Nephron (organoid): Measurements from ENCODE around the gene EHD4.

Experiments used
- H3K27ac Mint-ChIP-seq, 3 experiments: 2 replicates each; pipeline ENCODE4 v1.8.0; 2020; ENCODE audit warnings: mixed read lengths in 3 of 3, mild to moderate bottlenecking in 2 of 3, moderate library complexity in 1 of 3
- H3K27me3 Mint-ChIP-seq: 2 replicates; pipeline ENCODE4 v1.8.0; 2021; ENCODE audit warnings: low read depth, mild to moderate bottlenecking, moderate library complexity, mixed read lengths
- H3K36me3 Mint-ChIP-seq: 2 replicates; pipeline ENCODE4 v1.8.0; 2020; ENCODE audit warnings: low read depth, mixed read lengths
- H3K4me1 Mint-ChIP-seq: 2 replicates; pipeline ENCODE4 v1.8.0; 2020; ENCODE audit warnings: mixed read lengths
- H3K4me3 Mint-ChIP-seq, 3 experiments: 2 replicates each; pipeline ENCODE4 v1.8.0; 2020; ENCODE audit warnings: mild to moderate bottlenecking in 3 of 3, mixed read lengths in 3 of 3, moderate library complexity in 2 of 3
- H3K9me3 Mint-ChIP-seq: 2 replicates; pipeline ENCODE4 v1.8.0; 2020; ENCODE audit warnings: mixed read lengths
- CTCF ChIP-seq, 3 experiments: fragments of 200-600 bp; sonication (generic); IDR thresholded peaks; one replicate each; pipeline ENCODE4 v1.5.0; 2021; ENCODE audit warnings: antibody characterized with exemption in 3 of 3; ENCODE audit not compliant: unreplicated experiment in 3 of 3

The EHD4 gene

GRCh38 chr15:41906608-41907007 is 65.7 kb downstream of the EHD4 start:
- H3K27ac Mint-ChIP-seq = no peak overlapping the region
- no peaks in the 10 kb centered on the region for H3K27me3 Mint-ChIP-seq
- no peaks in the 10 kb centered on the region for H3K9me3 Mint-ChIP-seq
- TF ChIP-seq CTCF (IDR thresholded peaks at IDR 0.05; ENCODE audit: unreplicated experiment in 3 of 3) = no peak
- no peak overlapping the region for H3K4me3 Mint-ChIP-seq
- peaks cover 37% of the 10 kb centered on the region for H3K4me1 Mint-ChIP-seq
- peaks cover 8% of the 10 kb centered on the region for H3K36me3 Mint-ChIP-seq

- Mint-ChIP-seq H3K36me3 (peaks cover 17% of the 10 kb centered on the region), H3K4me3 (no peak overlapping the region), H3K9me3 (no peaks in the 10 kb centered on the region), H3K27me3 (no peaks in the 10 kb centered on the region), H3K27ac (peak overlapping the region; percentile 15 to 32 (median 21)), H3K4me1 (peaks cover 47% of the 10 kb centered on the region)
- TF ChIP-seq CTCF (IDR thresholded peaks at IDR 0.05; ENCODE audit: unreplicated experiment in 3 of 3) = no peak
These were observed 67.1 kb downstream of the EHD4 start for GRCh38 chr15:41905036-41905793.

GRCh38 chr15:41904541-41905005 is 67.8 kb downstream of the EHD4 start:
- peaks cover 16% of the 10 kb centered on the region for H3K36me3 Mint-ChIP-seq
- TF ChIP-seq CTCF (IDR thresholded peaks at IDR 0.05; ENCODE audit: unreplicated experiment in 3 of 3) = peak; percentile 86 to 90 (median 88)

GRCh38 chr15:41903782-41904181 is 68.6 kb downstream of the EHD4 start:
- peaks cover 56% of the 10 kb centered on the region for H3K4me1 Mint-ChIP-seq
- TF ChIP-seq CTCF (IDR thresholded peaks at IDR 0.05; ENCODE audit: unreplicated experiment in 3 of 3) = no peak
- H3K27me3 Mint-ChIP-seq = no peaks in the 10 kb centered on the region
- peaks cover 16% of the 10 kb centered on the region for H3K36me3 Mint-ChIP-seq
- H3K4me3 Mint-ChIP-seq = no peak overlapping the region
- H3K9me3 Mint-ChIP-seq = no peaks in the 10 kb centered on the region
- H3K27ac Mint-ChIP-seq = no peak overlapping the region

More at GRCh38 chr15:41904541-41905005, 67.8 kb downstream of the EHD4 start:
- Mint-ChIP-seq H3K27ac (peak overlapping the region; percentile 15 to 32 (median 21)), H3K27me3 (no peaks in the 10 kb centered on the region), H3K4me1 (peaks cover 51% of the 10 kb centered on the region), H3K4me3 (no peak overlapping the region), H3K9me3 (no peaks in the 10 kb centered on the region)

GRCh38 chr15:41901431-41901830 is 70.9 kb downstream of the EHD4 start:
- H3K9me3 Mint-ChIP-seq = no peaks in the 10 kb centered on the region
- H3K27me3 Mint-ChIP-seq = peaks cover 4% of the 10 kb centered on the region
- H3K4me1 Mint-ChIP-seq = peaks cover 70% of the 10 kb centered on the region
- peak overlapping the region in 2 of 3 experiments; percentile 19 to 23 for H3K27ac Mint-ChIP-seq
- no peak for TF ChIP-seq CTCF (IDR thresholded peaks at IDR 0.05; ENCODE audit: unreplicated experiment in 3 of 3)
- peaks cover 13% of the 10 kb centered on the region for H3K36me3 Mint-ChIP-seq
- no peak overlapping the region for H3K4me3 Mint-ChIP-seq
